ENCODE results near the gene LRBA.
A peak's percentile ranks its signal among the peaks of the same experiment; 100 is the strongest.

Gene LRBA

GRCh38 chr4:150588316-150588715 is 426.8 kb downstream of the LRBA start:
- no peak for TF ChIP-seq CTCF (IDR thresholded peaks at IDR 0.05; ENCODE audit: insufficient read depth, missing control alignments)
- DNase-seq (ENCODE audit: insufficient read length, low spot score) (no peak), FAIRE-seq (peak; percentile 66)

GRCh38 chr4:150586162-150586810 is 428.8 kb downstream of the LRBA start:
- TF ChIP-seq CTCF (IDR thresholded peaks at IDR 0.05; ENCODE audit: insufficient read depth, missing control alignments) = no peak
- DNase-seq (ENCODE audit: insufficient read length, low spot score) (no peak), FAIRE-seq (no peak)

DNA sequence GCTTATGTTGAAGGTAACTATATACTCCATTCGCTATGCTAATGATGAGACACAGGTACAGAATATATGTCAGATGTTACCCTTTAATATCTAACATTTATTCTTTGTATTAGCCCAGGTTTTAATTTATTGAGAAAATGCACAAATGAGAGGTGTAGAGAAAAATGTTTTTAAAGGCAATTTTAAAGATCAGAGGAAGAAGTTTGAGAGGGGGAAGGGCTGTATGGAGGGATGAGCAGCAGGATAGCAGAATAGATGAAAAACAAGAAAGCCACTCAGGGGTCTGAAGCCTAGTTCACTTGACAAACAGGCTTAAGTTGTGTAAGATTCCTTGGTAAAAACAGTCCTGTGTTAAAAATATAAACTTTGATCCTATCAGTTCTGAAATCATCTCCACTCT is 429.5 kb downstream of the LRBA start:
- no peak for TF ChIP-seq CTCF (IDR thresholded peaks at IDR 0.05; ENCODE audit: insufficient read depth, missing control alignments)
- FAIRE-seq = no peak
- no peak for DNase-seq (ENCODE audit: insufficient read length, low spot score)

GRCh38 chr4:150584111-150584915 is 430.8 kb downstream of the LRBA start:
- no peak for DNase-seq (ENCODE audit: insufficient read length, low spot score)
- FAIRE-seq = no peak
- no peak for TF ChIP-seq CTCF (IDR thresholded peaks at IDR 0.05; ENCODE audit: insufficient read depth, missing control alignments)

DNA sequence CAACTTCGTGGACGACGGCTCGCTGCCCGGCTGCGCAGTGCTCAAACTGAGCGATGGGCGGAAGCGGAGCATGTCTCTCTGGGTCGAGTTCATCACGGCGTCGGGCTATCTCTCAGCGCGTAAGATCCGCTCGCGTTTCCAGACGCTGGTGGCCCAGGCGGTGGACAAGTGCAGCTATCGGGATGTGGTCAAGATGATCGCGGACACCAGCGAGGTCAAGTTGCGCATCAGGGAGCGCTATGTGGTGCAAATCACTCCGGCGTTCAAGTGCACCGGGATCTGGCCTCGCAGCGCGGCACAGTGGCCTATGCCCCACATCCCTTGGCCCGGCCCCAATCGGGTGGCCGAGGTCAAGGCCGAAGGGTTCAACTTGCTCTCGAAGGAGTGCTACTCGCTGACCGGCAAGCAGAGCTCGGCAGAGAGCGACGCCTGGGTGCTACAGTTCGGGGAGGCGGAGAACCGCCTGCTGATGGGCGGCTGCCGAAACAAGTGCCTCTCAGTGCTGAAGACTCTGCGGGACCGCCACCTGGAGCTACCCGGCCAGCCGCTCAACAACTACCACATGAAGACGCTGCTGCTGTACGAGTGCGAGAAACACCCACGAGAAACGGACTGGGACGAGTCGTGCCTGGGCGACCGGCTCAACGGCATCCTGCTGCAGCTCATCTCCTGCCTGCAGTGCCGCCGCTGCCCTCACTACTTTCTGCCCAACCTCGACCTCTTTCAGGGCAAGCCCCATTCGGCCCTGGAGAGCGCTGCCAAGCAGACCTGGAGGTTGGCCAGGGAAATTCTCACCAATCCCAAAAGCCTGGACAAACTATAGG is 431.6 kb downstream of the LRBA start:
- FAIRE-seq (no peak), DNase-seq (ENCODE audit: insufficient read length, low spot score) (no peak)
- TF ChIP-seq CTCF (IDR thresholded peaks at IDR 0.05; ENCODE audit: insufficient read depth, missing control alignments) = no peak

- DNase-seq (ENCODE audit: insufficient read length, low spot score) = no peak
- FAIRE-seq = no peak
- no peak for TF ChIP-seq CTCF (IDR thresholded peaks at IDR 0.05; ENCODE audit: insufficient read depth, missing control alignments)
These were observed 432.2 kb downstream of the LRBA start for GRCh38 chr4:150582873-150583286.
